ENCODE results near the gene ZSCAN21.
"Not testable (repeated sequence)": the region's sequence is repeated elsewhere in the genome, so short reads cannot be mapped to it uniquely, and the experiment has no call there.

The ZSCAN21 gene

GRCh38 chr7:100049441-100050291 is at the start of gene ZSCAN21:
TSS of gene ZSCAN21 (plus strand) at chr7:100049774. CDS start at chr7:100057007, 7,233 bp downstream.
- DNase-seq: peak; percentile 95

DNA sequence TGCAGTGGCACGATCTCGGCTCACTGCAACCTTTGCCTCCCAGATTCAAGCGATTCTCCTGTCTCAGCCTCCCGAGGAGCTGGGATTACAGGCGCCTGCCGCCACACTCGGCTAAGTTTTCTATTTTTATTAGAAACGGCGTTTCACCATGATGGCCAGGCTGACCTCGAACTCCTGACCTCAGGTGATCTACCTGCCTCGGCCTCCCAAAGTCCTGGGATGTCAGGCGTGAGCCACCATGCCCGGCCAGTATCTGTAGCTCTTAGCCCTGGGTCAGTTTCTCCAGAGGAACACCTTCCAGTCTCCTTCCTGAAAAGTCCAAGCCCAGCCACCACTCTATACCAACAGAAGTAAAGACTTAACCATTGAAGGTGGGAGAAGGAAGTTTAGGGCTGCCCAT is 49.3 kb upstream of the ZSCAN21 start:
- no peak for DNase-seq

DNA sequence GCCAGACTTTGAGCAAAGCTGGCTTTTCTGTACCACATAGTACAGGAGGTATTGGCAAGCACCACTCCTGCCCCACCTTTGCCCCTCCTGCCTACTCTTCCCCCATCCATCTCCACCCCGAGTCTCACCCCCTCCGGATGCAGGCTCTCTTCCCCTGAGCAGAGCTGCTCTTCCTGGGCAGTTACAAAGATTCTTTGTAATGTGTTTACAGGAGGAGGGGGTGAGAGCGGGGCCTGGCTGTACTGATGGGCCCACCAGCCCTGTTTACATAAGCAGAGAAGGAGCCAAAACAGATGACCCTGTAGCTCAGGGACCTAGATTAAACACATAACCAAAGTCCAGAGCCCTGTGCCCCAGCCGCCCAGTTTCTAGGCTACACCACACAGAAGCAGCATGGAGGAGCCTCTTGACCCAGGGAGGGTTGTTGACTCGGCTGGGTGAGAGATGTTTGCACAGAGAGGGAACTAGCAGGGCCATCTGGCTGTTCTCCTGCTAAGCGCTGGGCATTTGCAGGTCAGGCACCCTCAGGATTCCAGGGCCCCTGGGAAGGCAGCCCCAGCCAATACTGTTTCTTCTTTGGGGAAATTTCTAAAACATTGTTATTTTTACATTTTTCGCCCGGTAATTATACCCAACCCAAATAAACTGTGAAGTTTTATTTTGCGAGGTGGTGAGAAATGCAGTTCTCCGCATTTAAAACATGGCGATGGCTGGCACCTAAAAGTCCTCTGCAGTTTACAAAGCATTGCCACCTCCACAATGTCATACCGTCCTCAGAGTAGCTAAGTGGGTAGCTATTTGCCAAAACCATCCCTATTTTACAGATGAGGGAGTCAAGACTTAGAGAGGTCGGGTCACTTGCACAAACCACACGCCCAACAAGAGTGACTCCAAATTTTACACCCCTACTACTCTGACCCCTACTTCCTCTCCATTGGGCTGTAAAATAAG is 45.6 kb upstream of the ZSCAN21 start:
- DNase-seq: no peak

- DNase-seq: no peak
These were observed 41.7 kb upstream of the ZSCAN21 start for GRCh38 chr7:100007887-100008286.

- DNase-seq: no peak
These were observed 41.0 kb upstream of the ZSCAN21 start for GRCh38 chr7:100008525-100008924.

- DNase-seq: not testable (repeated sequence)
These were observed 39.6 kb upstream of the ZSCAN21 start for GRCh38 chr7:100009952-100010351.

GRCh38 chr7:100010901-100011300 is 38.7 kb upstream of the ZSCAN21 start:
- no peak for DNase-seq

DNA sequence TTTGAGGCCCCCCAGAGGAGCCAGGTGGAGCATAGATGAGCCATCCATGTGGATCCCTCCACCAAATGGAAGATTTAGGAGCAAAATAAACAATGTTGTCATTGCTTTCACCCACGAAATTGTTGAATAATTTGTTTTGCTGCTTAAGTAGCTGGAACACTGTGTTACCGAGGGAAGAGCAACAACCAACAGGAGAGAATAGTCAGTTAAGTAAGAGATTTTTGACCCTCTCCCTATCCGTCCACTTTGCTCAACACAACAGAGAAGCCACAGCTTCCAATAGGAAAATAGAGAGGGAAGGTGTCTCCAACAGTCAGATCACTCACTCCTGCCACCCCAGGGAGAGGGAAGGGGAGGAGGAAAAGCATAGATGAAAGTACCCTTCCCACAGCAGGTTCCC is 38.1 kb upstream of the ZSCAN21 start:
- no peak for DNase-seq

DNA sequence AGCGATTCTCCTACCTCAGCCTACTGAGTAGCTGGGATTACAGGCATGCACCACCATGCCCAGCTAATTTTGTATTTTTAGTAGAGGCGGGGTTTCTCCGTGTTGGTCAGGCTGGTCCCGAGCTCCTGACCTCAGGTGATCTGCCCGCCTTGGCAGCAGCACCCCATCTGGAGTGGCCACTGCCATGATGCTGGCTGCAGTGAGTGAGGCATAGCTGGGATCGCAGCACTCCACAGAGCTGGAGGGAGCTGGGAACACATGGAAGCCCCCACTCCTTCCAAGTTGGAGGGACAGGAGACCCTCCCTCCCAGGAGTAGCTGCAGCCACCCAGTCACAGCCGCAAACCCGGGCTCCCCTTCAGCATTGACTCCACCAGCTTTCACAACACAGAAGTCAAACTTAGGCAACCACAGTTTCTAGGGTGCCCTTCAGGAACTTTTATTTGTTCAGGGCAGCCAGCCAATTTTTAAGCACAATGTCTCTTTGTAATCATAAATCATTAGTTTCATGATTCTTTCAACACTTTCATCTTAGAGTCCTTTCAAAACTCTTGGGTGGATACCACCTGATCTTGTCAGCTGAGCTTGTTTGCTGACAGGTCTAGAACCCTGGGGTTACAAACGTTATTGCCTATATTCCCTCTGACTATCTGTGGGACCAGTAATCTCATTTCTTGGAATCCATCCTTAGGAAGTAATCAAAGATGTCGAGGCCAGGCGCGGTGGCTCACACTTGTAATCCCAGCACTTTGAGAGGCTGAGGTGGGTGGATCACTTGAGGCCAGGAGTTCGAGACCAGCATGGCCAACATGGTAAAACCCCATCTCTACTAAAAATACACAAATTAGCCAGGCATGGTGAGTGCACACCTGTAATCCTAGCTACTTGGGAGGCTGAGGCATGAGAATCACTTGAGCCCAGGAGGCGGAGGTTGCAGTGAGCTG is 36.9 kb upstream of the ZSCAN21 start:
- DNase-seq: not testable (repeated sequence)

GRCh38 chr7:100013328-100013676 is 36.3 kb upstream of the ZSCAN21 start:
- no peak for DNase-seq

- DNase-seq: peak; percentile 89
These were observed 34.1 kb upstream of the ZSCAN21 start, which contains the start of gene ZKSCAN1 for GRCh38 chr7:100015232-100016214. TSS of gene ZKSCAN1 (plus strand) at chr7:100015596. CDS start at chr7:100023507, 7,911 bp downstream.

DNA sequence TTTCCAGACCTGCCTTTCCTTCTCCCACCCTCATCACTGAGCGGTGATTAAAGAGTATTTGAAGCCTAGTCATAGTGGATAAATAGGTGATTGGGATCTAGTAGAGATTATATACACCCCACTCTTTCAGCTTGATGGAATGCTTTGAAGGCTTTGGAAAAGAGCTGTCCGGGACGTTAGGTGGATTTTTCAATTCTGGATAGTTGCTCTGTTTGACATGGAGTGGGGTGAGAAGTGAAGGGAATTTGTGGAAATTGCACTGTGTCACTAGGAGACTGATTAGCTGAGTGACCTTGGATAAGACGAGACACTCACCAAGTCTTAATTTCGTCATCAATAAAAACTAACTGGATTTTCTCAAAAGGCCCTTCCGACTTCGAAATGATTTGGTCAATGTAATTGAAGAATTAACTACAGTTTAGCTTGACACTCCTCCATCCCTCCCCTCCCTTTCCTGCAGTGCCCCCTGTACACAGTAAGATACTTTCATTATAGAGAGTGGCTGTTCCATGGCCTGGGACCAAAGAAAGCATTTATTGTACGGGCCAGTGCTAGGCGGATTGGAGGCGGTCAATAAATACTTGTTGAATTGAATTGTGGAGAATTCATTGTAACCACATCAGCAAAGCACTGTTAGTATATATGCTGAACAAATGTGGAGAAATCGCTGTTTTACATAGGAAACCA is 33.2 kb upstream of the ZSCAN21 start:
- DNase-seq: no peak

DNA sequence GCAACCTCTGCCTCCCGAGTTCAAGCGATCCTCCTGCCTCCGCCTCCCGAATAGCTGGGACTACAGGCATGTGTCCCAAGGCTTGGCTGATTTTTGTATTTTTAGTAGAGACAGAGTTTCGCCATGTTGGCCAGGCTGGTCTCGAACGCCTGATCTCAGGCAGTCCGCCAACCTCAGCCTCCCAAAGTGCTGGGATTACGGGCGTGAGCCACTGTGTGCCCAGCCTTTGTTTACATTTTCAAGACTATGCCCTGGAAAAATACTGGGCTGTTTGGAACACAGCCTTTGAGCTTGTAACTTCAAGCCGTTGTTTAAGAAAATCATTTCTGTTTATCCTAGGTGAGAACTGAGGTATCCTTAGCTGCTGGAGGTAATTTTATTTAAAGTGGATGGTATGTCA is 32.3 kb upstream of the ZSCAN21 start:
- DNase-seq: no peak

- DNase-seq: no peak
These were observed 31.7 kb upstream of the ZSCAN21 start for GRCh38 chr7:100017875-100018274.

DNA sequence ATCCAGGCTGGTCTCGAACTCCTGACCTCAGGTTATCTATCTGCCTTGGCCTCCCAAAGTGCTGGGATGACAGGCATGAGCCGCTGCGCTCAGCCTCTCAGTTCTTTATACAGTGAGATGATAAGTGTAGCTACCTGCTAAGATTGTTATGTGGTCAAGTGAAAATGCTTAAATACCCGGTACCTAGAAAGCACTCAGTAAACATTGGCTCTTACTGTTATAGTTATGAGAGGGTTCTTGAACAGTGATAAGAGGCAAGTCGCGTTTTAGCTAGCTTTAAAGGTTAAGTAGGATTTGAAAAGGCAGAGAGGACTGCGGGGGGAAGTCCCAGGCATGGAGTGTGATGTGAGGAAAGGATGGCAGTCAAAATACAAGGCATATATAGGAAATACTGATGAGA is 29.7 kb upstream of the ZSCAN21 start:
- DNase-seq: no peak

GRCh38 chr7:100021297-100021696 is 28.3 kb upstream of the ZSCAN21 start:
- DNase-seq: no peak

DNA sequence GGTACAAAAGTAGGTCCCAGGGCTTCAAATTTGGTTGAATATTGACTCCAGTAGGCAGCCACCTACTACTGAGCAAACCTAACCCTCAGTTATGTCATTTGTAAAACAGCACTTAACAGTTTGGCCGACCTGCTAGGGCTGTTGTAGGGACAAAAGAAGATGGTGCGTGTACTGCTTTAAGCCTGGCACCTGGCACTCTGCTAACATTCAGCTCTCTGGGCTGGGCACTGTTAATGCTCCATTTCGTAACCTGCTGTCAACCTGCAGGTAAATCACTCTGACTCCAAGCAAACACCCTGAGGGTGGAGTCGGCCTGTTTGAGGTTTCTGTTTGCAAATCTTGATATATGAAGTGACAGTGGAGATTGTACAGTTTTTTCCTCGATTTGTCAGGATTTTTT is 27.0 kb upstream of the ZSCAN21 start:
- no peak for DNase-seq

GRCh38 chr7:100023526-100023925 is 26.0 kb upstream of the ZSCAN21 start:
- DNase-seq: no peak

- DNase-seq: no peak
These were observed 25.5 kb upstream of the ZSCAN21 start for GRCh38 chr7:100024020-100024619.

- DNase-seq: no peak
These were observed 22.4 kb upstream of the ZSCAN21 start for GRCh38 chr7:100027197-100027596.

All from retina (tissue), 1 donor.